Measurements from ENCODE around the gene ABCA13.

GRCh38 chr7:48274662-48275061 lies 103.4 kb downstream of the ABCA13 start:
- TF ChIP-seq CEBPB (IDR thresholded peaks at IDR 0.05) (no peak), TAF1 (IDR thresholded peaks at IDR 0.05; ENCODE audit: low read depth) (no peak), REST (IDR thresholded peaks at IDR 0.05; ENCODE audit: low read depth) (no peak), TCF12 (IDR thresholded peaks at IDR 0.05; ENCODE audit: low read depth) (no peak), YY1 (IDR thresholded peaks at IDR 0.05; ENCODE audit: low read depth) (no peak)

Measured in Ishikawa (cell line).